22Rv1 (cell line): ENCODE results near the gene LPIN2.

Experiments
- CTCF ChIP-seq: fragments of 450-650 bp; IDR thresholded peaks from 2 replicates; pipeline ENCODE4 v1.5.1; 2017; ENCODE audit warnings: mild to moderate bottlenecking
- ZFX ChIP-seq: fragments of 450-650 bp; IDR thresholded peaks from 2 replicates; pipeline ENCODE4 v1.6.1; 2017; ENCODE audit warnings: antibody characterized with exemption, borderline replicate concordance

GRCh38 chr18:3036108-3036507, 23.2 kb upstream of the LPIN2 start:
- TF ChIP-seq CTCF (no peak), ZFX (no peak)
